GM12892 (cell line): Measurements from ENCODE around the gene TUBGCP2.

Experiments used
- POLR2A ChIP-seq: IDR thresholded peaks from 2 replicates; pipeline ENCODE4 v1.6.1; 2011; ENCODE audit warnings: low read depth, low read length, control low read depth
- POLR2AphosphoS5 ChIP-seq: IDR thresholded peaks from 2 replicates; pipeline ENCODE4 v1.6.1; 2011; ENCODE audit warnings: low read depth, low read length, control low read depth

- no peak for TF ChIP-seq POLR2A
- no peak for TF ChIP-seq POLR2AphosphoS5
Observed at GRCh38 chr10:133235265-133235855, 73.3 kb downstream of the TUBGCP2 start.
